ENCODE data around the gene EP300. TPM values are rescaled to one million over a fixed set of nuclear protein-coding genes. Genes with fewer than 3 reads are reported as not detected.

EP300 gene
- total and polyA plus RNA-seq, 2 experiments from 2014 or later = 28.5 to 60.1 TPM

- no peaks in the 10 kb centered on the region for H3K36me3 ChIP-seq
- TF ChIP-seq CTCF (IDR thresholded peaks at IDR 0.05; ENCODE audit: low read depth, low read length) = no peak
- DNase-seq (ENCODE audit: low read depth in 1 of 2, low spot score in 1 of 2) = no peak
- H3K9me3 ChIP-seq (ENCODE audit: low read depth) = no peaks in the 10 kb centered on the region
- no peaks in the 10 kb centered on the region for H3K4me1 ChIP-seq (ENCODE audit: low read depth)
- H3K4me3 ChIP-seq = no peak overlapping the region
- no peak overlapping the region for H3K27ac ChIP-seq
- no peaks in the 10 kb centered on the region for H3K27me3 ChIP-seq
Measured at GRCh38 chr22:41076857-41077256, 15.5 kb upstream of the EP300 start.

GRCh38 chr22:41078931-41079330 lies 13.5 kb upstream of the EP300 start:
- Histone ChIP-seq H3K36me3 (no peaks in the 10 kb centered on the region), H3K4me1 (ENCODE audit: low read depth) (no peaks in the 10 kb centered on the region), H3K27me3 (no peaks in the 10 kb centered on the region), H3K4me3 (no peak overlapping the region), H3K27ac (no peak overlapping the region), H3K9me3 (ENCODE audit: low read depth) (no peaks in the 10 kb centered on the region)
- TF ChIP-seq CTCF (IDR thresholded peaks at IDR 0.05; ENCODE audit: low read depth, low read length) = no peak
- DNase-seq (ENCODE audit: low read depth in 1 of 2, low spot score in 1 of 2) = no peak

- no peak for TF ChIP-seq CTCF (IDR thresholded peaks at IDR 0.05; ENCODE audit: low read depth, low read length)
- Histone ChIP-seq H3K36me3 (no peaks in the 10 kb centered on the region), H3K9me3 (ENCODE audit: low read depth) (no peaks in the 10 kb centered on the region), H3K4me1 (ENCODE audit: low read depth) (no peaks in the 10 kb centered on the region), H3K27ac (no peak overlapping the region), H3K27me3 (no peaks in the 10 kb centered on the region), H3K4me3 (no peak overlapping the region)
- no peak for DNase-seq (ENCODE audit: low read depth in 1 of 2, low spot score in 1 of 2)
Measured at GRCh38 chr22:41085842-41086241, 6.5 kb upstream of the EP300 start.

GRCh38 chr22:41091132-41092022 lies 1.0 kb upstream of the EP300 start:
- peak overlapping the region; percentile 98 for H3K4me3 ChIP-seq
- H3K4me1 ChIP-seq (ENCODE audit: low read depth) = peaks cover 20% of the 10 kb centered on the region
- H3K9me3 ChIP-seq (ENCODE audit: low read depth) = no peaks in the 10 kb centered on the region
- peak overlapping the region; percentile 100 for H3K27ac ChIP-seq
- no peak for TF ChIP-seq CTCF (IDR thresholded peaks at IDR 0.05; ENCODE audit: low read depth, low read length)
- DNase-seq (ENCODE audit: low read depth in 1 of 2, low spot score in 1 of 2) = peak; percentile 100
- H3K36me3 ChIP-seq = peaks cover 4% of the 10 kb centered on the region
- H3K27me3 ChIP-seq = no peaks in the 10 kb centered on the region

GRCh38 chr22:41092847-41093411 lies 537 bp downstream of the EP300 start:
- H3K36me3 ChIP-seq = peaks cover 4% of the 10 kb centered on the region
- DNase-seq (ENCODE audit: low read depth in 1 of 2, low spot score in 1 of 2) = peak; percentile 43 to 57
- H3K27me3 ChIP-seq = no peaks in the 10 kb centered on the region
- TF ChIP-seq CTCF (IDR thresholded peaks at IDR 0.05; ENCODE audit: low read depth, low read length) = no peak
- peak overlapping the region; percentile 98 for H3K4me3 ChIP-seq
- peaks cover 20% of the 10 kb centered on the region for H3K4me1 ChIP-seq (ENCODE audit: low read depth)
- H3K27ac ChIP-seq = peak overlapping the region; percentile 100
- no peaks in the 10 kb centered on the region for H3K9me3 ChIP-seq (ENCODE audit: low read depth)
